NCI-H146 treated with DMSO at 0.1 percent for 48 hours (cell line): ENCODE measurements around the gene SGK2.
A peak's percentile ranks its signal among the peaks of the same experiment; 100 is the strongest.

Source experiments
- DNase-seq: peaks from one replicate; lab custom pipeline; 2025; ENCODE audit not compliant: unreplicated experiment; lab: John Stamatoyannopoulos, UW

SGK2 gene

DNA sequence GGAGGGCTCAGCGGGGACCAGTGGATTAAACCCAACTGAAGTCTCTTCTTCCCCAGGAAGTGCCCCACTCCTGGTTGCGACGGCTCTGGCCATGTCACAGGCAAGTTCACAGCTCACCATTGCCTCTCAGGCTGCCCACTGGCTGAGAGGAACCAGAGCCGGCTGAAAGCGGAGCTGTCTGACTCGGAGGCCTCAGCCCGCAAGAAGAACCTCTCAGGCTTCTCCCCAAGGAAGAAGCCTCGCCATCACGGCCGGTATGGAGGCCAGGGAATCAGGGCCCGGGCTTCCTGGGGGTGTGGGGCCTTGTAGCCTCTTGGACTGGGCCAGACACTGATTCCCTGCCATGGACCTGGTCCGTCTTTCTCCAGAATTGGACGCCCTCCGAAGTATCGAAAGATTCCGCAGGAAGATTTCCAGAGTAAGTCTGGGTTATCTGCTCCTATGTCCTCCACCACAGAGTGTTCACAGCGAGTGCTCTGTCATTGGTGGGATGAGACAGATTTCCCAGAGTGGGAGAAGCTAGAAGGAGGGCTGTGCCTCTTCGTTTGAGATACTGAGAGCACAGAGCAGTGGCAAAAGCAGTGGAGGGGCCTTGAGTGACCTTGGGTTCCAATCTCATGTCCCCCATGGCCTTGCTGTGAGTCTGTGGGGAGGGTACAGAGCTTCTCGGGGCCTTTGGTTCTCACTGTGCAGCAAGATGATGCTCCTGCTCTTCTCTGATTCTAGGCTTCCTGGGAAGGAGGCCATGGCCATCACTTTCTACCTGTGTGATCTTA, 22.6 kb upstream of the SGK2 start:
- no peak for DNase-seq

DNA sequence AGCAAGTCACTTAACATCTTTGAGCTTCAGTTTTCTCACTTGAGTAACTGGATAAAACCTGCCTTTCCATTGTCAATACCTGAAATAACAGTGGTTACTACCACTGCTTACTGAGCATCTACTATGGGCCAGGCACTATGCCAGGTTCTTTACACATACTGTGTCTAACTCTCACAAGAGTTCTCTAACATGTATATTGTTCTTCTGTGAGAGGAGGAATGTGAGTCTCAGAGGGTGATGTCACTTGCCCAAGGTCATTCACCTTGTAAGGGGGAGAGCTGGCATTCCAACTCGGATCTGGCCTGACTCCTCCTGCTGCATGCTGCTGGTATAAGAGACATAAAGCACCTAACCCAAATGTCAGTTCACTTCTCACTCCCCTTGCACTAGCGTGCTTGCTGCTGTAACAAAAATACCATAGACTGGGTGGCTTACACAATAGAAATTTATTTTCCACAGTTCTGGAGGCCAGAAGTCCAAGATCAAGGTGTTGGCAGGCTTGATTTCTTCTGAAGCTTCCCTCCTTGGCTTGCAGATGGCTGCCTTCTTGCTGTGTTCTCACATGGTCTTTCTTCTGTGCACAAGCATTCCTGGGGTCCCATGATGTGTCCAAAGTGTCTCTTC, 21.9 kb upstream of the SGK2 start:
- DNase-seq: no peak

DNA sequence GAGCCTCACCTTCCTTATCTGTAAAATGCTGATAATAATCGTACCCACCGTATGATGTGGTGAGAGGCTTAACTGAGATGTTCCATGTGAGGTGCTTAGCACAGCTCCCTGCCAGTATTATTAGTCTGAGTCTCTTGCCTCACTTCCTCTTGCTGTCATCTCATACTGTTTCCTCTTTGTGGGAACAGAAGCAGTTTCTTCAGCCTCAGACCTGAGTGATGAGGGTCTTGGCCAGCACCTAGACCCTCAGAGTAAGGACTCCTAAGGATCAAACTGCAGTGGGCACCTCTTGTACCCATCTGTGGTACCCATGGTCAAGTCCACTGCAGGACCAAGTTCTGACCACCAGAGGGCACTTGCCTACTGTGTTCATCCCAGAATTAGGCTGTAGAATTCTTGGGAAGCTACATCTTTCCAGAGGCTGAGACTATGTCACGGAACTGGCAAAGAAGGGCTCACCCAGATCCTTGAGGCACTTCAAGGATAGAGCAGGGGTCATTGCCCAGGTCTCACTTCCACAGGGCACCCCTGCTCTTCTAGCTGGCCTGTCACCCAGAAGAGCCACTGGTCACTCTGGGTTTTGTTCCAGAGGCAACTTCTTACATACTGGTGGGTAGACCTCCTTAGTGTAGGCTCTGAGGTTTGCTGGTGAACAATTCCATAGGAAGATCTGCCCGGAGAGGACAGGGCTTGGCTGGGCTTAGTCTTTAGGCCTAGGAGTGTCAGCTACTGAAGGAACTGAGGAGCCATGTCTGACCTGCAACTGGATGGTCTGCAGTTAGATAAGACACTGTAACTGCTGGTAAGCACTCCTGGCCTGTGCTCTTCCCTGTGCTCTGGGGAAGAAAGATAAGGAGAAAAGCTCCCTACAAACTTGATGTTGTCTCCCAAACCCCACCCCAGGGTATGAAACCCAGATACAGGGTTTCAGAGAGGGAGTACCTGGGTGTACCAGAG, 20.6 kb upstream of the SGK2 start:
- peak; percentile 45 for DNase-seq

DNA sequence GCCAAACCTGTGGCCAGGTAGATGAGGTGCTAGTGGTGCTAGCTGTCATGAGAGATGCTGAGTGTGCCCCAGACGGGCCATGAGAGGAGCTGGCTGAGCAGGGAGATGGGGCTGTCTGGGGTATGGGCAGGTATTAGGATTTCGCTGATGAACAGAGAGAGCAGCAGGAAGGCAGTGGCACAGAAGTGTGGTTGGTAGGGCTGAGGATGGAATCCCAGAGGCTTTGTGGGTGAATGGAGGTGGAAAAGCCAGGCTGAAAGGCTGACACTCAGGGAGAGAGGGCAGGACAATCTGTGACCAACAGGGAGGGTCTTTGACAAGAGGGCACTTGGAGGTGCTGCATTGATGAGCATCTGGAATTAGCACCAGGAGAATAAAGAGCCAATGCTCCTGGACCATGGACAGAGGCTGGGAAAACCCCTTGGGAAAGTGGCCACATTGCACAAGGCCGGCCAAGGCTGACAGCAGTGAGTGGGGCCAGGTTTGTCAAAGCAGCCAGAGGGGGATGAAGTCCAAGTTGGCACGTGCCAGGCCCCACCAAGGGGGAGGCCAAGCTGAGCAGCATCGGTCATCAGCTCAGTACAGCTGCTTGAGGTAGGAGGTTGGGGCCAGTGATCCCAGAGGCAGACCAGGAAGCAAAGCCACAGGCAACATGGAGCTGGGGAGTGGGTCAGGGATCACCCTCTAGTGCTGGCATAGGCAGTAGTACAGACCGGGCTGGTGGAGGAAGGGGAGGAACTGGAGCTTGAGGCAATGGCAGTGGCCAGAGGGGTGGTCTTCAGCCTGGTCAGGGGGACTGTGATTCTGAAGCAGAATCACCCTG, 19.7 kb upstream of the SGK2 start:
- DNase-seq: no peak

DNA sequence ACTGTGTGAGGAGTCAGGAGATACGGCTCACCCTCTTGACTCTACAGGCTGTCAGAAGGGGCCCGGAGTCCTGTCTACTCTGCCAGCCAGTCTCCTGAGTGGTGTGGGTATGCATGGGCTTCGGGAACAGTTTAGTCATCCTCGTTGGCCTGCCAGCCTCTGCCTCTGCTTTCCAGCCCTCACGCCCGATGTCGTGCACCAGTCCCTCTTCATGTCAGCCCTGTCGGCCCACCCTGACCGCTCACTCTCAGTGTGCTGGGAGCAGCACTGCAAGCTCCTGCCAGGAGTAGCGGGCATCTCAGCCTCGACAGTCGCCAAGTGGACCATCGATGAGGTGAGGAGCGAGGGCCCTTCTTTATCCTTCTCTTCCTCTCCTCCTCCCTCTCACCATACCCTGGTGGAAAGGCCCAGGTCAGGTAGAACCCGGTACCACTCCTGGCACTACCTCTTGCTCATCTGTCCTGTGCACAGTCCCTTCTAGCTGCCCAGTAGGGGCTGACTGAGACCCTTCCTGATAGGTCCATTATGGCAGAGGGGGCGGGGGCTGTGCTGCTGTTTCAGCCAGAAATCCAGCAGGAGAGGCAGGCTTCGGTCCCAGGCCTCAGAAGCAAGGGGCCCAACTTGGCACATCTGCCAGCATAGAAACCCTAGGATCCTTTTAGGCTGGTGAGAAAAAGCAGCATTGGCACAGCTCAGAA, 18.7 kb upstream of the SGK2 start:
- no peak for DNase-seq

DNA sequence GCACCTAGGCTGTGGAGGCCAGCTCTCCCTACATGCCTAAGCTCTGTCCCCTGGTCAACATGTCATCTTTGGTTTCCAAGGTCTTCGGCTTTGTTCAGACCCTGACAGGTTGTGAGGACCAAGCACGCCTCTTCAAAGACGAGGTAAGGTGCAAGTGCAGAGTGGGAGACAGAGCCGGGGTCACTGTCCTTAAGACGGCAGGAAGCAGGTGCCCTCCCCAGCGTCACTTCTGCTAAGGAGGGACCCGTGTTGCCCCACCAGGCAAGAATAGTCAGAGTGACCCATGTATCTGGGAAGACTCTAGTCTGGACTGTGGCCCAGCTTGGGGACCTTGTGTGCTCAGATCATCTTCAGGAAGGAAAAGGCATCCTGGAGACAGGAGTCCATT, 18.2 kb upstream of the SGK2 start:
- no peak for DNase-seq

DNA sequence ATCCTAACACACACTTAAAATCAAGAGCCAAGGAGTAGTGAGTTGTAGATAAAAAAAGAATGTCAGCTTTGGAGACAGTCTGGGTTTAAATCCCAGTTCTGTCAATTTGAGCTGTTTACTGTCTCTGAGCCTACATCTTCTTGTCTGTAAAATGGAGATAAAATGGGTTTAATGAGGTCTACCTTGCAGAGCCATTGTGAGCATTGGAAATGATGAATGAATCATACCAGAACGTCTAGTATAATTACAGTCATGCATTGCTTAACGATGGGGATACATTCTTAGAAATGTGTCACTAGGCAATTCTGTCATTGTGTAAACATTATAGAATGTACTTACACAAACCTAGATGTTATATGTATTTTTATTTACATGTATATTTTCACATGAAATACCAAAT, 17.6 kb upstream of the SGK2 start:
- no peak for DNase-seq

DNA sequence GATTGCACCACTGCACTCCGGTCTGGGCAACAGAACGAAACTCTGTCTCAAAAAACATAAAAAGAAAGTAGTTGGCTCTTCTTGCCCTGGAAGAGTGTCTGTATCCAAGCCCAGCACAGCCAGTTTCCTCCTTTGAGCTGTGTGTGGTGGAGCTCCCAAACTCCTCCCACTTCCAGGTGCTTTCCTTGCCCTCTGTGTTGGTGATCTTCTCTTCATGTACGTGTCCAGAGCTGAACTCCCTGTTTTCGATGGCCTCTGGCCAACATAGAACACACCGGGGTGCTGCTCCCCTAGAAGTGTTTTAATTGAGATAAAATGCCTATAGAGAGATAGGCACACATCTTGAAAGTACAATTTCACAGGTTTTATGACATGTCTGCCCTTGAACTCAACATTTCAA, 16.7 kb upstream of the SGK2 start:
- DNase-seq: no peak

DNA sequence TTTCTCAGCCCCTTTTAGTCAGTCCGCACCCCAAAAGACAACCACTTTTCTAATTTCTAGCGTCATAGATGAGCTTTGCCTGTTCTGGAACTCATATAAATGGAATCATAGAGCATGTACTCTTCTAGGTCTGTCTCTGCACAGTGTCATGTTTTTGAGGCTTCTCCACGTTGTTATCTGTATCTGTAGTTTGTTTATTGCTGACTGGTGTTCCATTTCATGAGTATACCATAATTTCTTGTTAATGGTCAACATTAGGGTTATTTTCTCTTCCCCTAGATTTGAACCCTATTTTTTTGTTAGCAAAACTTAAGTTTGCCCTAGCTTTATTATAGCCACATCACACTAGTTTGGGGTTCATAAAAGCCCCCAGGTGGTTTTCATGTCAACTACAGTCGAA, 16.2 kb upstream of the SGK2 start:
- no peak for DNase-seq

DNA sequence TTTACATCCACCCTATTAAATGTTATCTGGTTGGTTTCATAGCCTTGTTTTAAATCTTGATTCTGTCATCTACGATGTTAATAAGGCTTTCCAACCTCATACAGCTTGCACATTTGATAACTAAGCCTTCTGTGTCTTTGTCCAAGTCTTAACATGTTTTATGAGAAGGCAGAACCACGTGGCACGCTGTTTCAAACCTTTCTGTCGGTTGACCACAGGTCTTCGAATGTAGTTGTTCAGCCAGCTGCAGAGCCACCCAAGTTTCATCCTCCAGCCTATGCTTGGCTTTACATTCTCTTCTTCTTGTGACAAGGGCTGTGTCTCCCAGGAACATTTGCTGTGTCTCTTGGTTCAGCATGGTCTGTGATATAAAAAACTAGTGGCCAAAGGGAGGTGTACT, 15.7 kb upstream of the SGK2 start:
- DNase-seq: no peak

DNA sequence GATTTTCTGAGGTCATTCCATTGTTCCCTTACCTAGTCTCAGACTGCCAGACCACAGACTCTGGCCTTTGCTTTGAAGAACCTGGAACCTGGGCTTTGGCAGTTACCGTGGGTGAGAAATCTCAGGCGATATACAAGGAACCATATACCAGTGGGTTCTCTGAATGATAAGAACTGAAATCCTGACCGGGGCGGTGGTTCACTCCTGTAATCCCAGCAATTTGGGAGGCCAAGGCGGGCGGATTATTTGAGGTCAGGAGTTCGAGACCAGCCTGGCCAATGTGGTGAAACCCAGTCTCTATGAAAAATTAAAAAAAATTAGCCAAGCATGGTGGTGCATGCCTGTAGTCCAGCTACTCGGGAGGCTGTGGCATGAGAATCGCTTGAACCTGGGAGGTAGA, 14.3 kb upstream of the SGK2 start:
- DNase-seq: no peak

DNA sequence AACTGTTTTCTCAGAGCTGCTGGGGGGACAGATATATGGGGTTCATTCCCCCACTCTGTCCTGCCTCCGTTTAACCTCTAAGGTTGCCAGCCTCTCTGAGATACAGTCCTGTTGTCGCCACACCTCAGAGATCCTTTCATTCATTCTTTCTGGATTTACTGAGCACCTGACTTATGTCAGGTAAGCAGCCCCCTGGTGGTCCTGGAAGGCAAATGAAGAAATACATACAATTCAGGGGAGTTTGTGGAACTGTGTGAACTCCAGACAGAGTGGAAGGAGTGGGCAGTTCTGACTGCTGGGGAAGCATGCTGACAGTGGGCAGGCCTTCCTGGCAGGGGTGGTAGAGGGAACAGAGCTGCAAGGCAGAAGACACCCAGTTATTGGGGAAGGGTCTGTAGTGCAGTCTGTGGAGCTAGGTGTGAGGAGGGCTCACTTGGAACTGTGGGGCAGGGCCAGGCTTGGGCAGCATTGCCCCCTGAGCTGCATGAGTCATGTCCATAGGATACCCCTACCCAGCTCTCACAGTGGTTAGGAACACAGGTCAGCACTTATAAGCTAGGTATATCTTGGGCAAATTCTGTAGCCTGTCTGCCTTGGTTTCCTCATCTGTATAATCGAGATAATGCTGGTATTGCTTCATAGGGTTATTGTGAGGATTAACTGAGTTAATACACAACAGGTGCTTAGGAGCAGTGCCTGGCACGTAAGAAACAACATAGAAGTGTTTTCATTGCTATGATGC, 12.8 kb upstream of the SGK2 start:
- DNase-seq: no peak

DNA sequence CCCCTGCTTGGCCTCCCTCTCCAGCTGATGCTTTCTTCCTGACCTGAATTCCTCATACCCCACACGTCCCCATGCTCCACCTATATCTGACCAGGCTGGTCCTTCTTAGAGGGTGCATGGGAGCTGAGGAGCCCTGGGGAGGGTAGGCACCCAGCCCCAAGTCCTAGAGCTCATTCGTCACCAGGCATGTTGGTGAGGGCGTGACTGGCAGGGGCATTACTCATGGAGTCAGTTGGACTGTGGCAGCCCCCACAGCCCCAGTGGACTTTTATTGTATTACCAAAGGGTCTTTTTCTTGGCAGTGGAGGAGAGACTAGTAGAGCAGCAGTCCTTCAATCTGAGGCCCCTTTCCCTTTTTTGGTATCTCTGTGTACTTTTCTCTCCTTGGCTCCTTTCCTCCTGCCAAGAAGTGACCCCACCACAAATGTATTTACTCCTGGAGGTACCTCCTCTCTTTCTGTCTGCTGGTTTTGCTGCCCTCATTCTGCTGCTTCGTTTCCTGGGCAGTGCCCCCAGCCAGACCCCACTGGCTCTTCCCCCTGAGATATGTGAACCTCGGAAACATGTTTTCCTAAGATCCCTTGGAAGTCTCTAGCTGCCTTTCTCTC, 10.4 kb upstream of the SGK2 start:
- no peak for DNase-seq

DNA sequence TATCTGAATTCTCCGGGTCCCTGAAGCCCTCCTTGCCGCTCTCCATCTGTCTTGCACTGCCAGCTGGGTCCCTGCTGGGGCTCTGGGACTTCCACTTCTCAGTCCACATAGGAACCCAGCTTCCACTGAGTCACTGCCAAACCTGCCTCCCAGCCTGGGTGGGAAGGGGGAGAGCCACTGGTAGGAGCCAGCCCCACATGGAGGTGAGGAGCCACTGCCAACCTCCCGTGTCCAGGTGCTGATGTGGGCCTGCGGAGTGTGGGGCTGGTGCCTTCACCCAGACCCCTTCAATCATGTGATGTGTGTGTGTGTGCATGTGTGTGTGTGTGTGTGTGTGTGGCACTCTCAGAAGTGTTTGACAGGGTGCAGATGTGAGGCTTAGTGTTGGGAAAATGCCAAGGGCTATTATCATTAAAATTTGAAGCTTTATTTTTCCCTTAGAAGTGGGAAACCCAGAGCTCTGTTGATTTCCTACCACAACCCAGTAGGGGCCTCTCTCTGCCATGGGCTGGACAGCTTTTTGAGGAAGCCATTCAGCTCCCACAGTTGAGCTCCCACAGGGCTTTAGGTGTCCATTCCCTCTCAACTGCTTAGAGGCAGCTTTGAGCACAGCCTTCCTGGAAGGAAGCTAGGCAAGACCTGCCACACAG, 9.3 kb upstream of the SGK2 start:
- DNase-seq: no peak

DNA sequence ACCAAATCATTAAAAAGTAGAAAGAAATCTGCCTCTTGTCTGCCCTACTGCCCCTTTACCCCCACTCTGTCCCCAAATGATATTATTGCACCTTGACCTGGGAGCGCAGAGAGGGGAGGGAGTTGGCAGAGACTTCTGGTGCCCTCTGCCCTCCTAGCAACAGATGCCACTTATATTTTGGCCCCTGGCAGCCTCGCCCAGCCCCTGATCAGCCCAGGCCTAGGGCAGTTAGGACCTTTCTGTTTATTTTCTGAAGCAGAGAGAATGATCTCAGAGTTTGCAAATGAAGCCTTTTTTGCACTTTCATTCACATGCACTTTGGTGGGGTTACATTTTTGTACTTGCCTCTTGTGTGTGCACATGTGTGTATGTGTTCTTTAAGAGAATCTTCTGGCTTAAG, 8.4 kb upstream of the SGK2 start:
- DNase-seq: no peak

DNA sequence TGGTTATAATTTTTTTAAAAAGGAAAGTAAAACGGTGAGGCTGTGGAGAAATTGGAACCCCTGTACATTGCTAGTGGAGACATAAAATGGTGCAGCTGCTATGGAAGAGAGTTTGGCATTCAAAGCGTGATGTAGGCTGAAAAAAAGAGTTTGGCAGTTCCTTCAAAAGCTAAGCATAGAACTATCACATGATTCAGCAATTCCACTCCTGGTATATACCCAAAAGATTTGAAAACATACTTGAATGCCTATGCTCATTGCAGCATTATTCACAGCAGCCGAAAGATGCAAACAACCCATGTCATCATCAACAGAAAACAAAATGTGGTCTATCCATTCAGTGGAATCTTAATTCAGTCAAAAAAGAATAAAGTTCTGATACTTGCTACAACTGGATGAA, 4.5 kb upstream of the SGK2 start:
- DNase-seq: no peak

DNA sequence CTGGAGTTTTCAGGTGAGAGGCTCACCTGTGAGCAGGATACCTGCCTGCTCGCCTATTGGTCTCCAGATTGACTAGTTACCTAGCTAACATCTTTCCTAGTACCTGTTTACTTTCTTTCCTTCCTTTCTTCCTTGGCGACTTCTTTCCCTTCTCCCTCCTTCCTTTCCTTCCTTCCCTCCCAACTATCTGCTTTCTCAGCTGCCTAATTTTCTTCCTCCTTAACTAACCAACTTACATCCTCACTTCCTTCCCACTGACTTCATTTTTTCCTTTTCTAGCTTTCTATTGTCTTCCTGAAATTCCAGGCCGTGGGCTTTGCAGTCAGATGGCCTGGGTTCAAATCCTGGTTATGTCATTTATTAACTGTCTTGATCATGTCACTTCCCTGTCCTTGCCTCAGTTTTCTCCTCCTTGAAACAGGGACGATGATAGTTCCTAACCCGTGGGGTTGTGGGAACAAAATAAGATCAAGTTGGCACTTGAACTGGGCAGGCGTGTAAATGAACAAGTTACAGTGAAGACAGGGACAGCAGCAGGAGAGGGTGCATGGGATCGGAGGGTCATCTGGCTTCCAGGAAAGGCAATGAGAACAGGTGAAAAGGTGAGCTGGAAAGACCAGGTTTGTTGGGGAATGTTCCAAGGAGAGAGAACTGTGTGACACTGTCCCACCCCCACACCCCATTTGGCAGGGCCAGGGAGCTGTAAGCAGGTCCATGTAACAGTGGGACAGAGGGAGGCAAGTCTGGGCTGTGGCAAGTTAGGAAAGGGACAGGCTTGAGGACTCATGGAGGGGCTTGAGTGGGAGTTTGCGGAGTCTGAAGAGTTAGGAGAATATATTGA, 540 bp downstream of the SGK2 start:
- DNase-seq: no peak

DNA sequence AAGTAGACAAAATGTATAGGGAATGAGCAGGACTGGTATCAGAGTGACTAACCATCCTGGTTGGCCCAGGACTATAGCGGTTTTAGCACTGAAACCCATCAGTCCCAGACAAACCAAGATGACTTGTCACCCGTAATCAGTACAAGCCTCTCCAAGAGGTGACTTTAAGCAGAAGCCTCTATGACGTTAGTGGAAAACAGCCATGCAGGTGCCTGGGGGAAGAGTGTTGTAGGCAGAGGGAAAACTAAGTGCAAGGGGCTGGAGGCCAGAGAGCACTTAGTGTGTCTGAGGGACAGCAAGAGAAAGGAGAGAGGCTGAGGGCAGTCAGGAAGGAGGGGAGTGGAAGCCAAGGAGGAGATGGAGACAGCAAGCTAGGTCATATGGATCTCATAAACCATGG, 2.1 kb downstream of the SGK2 start:
- no peak for DNase-seq
